Prostate gland (tissue), 2 donors: ENCODE results near the gene TUBGCP2. TPM values are rescaled to one million over a fixed set of nuclear protein-coding genes. Genes with fewer than 3 reads are reported as not detected.

Experiments used
- DNase-seq: peaks from one replicate; pipeline ENCODE4 v3.0.0-alpha.2; 2019; ENCODE audit warnings: low spot score
- H3K27ac ChIP-seq, 2 donors: fragments of 200-600 bp; sonication (generic); 2 replicates each; pipeline ENCODE4 v1.5.1; 2017 to 2019
- H3K27me3 ChIP-seq: fragments of 200-600 bp; sonication (generic); replicated peaks from 2 replicates; pipeline ENCODE4 v1.5.1; 2019; ENCODE audit not compliant: insufficient read depth
- H3K36me3 ChIP-seq, 2 donors: fragments of 200-600 bp; sonication (generic); 1 replicate in 1 of 2; 2 replicates in 1 of 2; pipeline versions ENCODE4 v1.5.1 to v1.8.1; 2017 to 2019
- H3K4me1 ChIP-seq: fragments of 200-600 bp; sonication (generic); replicated peaks from 2 replicates; pipeline ENCODE4 v1.5.1; 2019
- H3K4me3 ChIP-seq, 2 donors: fragments of 200-600 bp; sonication (generic); 2 replicates each; pipeline ENCODE4 v1.5.1; 2017 to 2019
- H3K9me3 ChIP-seq: fragments of 200-600 bp; sonication (generic); 2 replicates; pipeline ENCODE4 v1.5.1; 2017
- CTCF ChIP-seq, 4 experiments: fragments of 200-600 bp in 2 of 4; fragments of 450-650 bp in 2 of 4; sonication (generic) in 2 of 4; IDR thresholded peaks; 1 replicate in 3 of 4; 2 replicates in 1 of 4; pipeline ENCODE4 v1.5.1; 2016 to 2019; ENCODE audit warnings: antibody characterized with exemption in 4 of 4, mild to moderate bottlenecking in 2 of 4, moderate library complexity in 2 of 4
- POLR2A ChIP-seq: fragments of 450-650 bp; IDR thresholded peaks from one replicate; pipeline ENCODE4 v1.6.1; 2016; ENCODE audit warnings: antibody characterized with exemption, mild to moderate bottlenecking
- POLR2AphosphoS5 ChIP-seq: sonication (generic); formaldehyde crosslinking; IDR thresholded peaks from one replicate; pipeline ENCODE4 v1.6.1; 2017; ENCODE audit warnings: antibody characterized with exemption
- WGBS: methylation state at CpG from one replicate; pipeline ENCODE4 v1.1.5; 2018; 5-methylcytosine and 5-hydroxymethylcytosine counted together
- intact Hi-C: fragments of 100-400 bp; cut with DNase I; formaldehyde crosslinking; loops from one replicate; pipeline ENCODE4 v1.14.2; 2022
- total RNA-seq, 2 donors: library from RNA; depleted of rRNA; stranded (reverse); fragments of >200 nt; gene quantifications; one replicate each; pipeline ENCODE4 v1.1.0, GENCODE V29; 2016

Gene TUBGCP2
- total RNA-seq, 2 donors from 2014 or later, result 53.5 to 78.5 TPM

GRCh38 chr10:133338080-133339071 is 29.7 kb upstream of the TUBGCP2 start:
- H3K27me3 ChIP-seq, result peaks cover 28% of the 10 kb centered on the region
- intact Hi-C loops, result no loop called here
- H3K4me3 ChIP-seq, result no peak overlapping the region
- no peaks in the 10 kb centered on the region for H3K9me3 ChIP-seq
- WGBS, result 87% methylated on average over 10 of the region's 10 CpGs
- TF ChIP-seq POLR2A, result no peak
- no peak for TF ChIP-seq CTCF (IDR thresholded peaks at IDR 0.05)
- no peak for TF ChIP-seq POLR2AphosphoS5
- peaks cover 15% of the 10 kb centered on the region for H3K4me1 ChIP-seq
- no peak for DNase-seq
- H3K27ac ChIP-seq, result no peak overlapping the region
- no peaks in the 10 kb centered on the region for H3K36me3 ChIP-seq

DNA sequence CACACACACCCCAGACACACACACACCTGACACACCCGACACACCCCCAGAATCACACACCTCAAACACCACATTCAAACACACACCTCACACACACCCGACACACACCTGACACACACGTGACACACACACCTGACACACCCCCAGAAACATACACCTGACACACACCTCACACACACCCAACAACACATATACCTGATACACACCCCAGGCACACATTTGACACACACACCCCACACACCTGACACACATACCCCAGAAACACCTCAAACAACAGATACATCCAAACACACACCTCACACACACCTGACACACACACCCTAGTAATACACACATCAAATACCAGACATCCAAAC is 28.7 kb upstream of the TUBGCP2 start:
- H3K27ac ChIP-seq, result no peak overlapping the region
- no peak overlapping the region for H3K4me3 ChIP-seq
- H3K36me3 ChIP-seq, result no peaks in the 10 kb centered on the region
- no peak for DNase-seq
- WGBS, result 84% methylated on average over 3 of the region's 3 CpGs
- TF ChIP-seq CTCF (IDR thresholded peaks at IDR 0.05), result no peak
- no peak for TF ChIP-seq POLR2AphosphoS5
- TF ChIP-seq POLR2A, result no peak
- H3K4me1 ChIP-seq, result peaks cover 15% of the 10 kb centered on the region
- no peaks in the 10 kb centered on the region for H3K9me3 ChIP-seq
- intact Hi-C loops, result no loop called here
- H3K27me3 ChIP-seq, result peaks cover 24% of the 10 kb centered on the region

GRCh38 chr10:133336577-133337369 is 28.1 kb upstream of the TUBGCP2 start, which contains the start of gene CALY:
TSS of gene CALY (minus strand) at chr10:133336896. CDS start at chr10:133328989, 7,907 bp downstream.
- WGBS, result 11% methylated on average over 39 of the region's 63 CpGs
- no peak for DNase-seq
- TF ChIP-seq POLR2AphosphoS5, result no peak
- TF ChIP-seq POLR2A, result no peak
- TF ChIP-seq CTCF (IDR thresholded peaks at IDR 0.05), result no peak
- peaks cover 24% of the 10 kb centered on the region for H3K27me3 ChIP-seq
- no peaks in the 10 kb centered on the region for H3K9me3 ChIP-seq
- peak within 1 kb of the TSS; percentile 11 to 14 for H3K4me3 ChIP-seq
- H3K27ac ChIP-seq, result no peak within 1 kb of the TSS
- peaks cover 15% of the 10 kb centered on the region for H3K4me1 ChIP-seq
- H3K36me3 ChIP-seq, result no peaks in the 10 kb centered on the region
- intact Hi-C loops, result no loop called here

- DNase-seq, result no peak
- 10% methylated on average over 9 of the region's 41 CpGs for WGBS
- Histone ChIP-seq H3K27me3 (peaks cover 24% of the 10 kb centered on the region), H3K4me1 (peaks cover 15% of the 10 kb centered on the region), H3K36me3 (no peaks in the 10 kb centered on the region), H3K9me3 (no peaks in the 10 kb centered on the region), H3K4me3 (peak overlapping the region; percentile 11 to 14), H3K27ac (no peak overlapping the region)
- TF ChIP-seq CTCF (IDR thresholded peaks at IDR 0.05) (no peak), POLR2A (no peak), POLR2AphosphoS5 (no peak)
- intact Hi-C loops, result no loop called here
These were observed 27.5 kb upstream of the TUBGCP2 start for GRCh38 chr10:133336118-133336576.
